DMS114 treated with DMSO at 0.1 percent for 48 hours (cell line): Measurements from ENCODE around the gene PKNOX2.

ENCODE experiments used
- DNase-seq: peaks from one replicate; lab custom pipeline; 2025; ENCODE audit not compliant: unreplicated experiment; lab: John Stamatoyannopoulos, UW

Gene PKNOX2

DNA sequence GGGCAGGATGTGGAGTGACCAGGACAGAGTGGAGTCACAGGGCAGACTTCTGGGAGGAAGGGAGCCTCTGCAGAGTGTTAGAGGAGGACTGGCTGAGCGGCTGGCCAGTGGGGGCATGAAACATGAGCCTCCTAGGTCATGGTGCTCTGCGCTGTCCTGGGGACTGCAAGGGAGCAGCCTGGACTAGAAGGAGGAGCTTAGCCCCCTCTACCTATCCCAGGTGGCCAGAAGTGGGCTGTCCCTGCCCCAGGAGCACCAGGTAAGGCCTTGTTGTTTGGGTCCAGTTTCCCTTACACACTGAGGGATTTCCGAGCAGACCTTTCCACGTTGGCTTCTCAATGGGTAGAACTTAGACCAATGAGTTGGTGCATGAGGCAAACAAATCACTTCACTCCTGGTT, 7.4 kb downstream of the PKNOX2 start:
- no peak for DNase-seq

DNA sequence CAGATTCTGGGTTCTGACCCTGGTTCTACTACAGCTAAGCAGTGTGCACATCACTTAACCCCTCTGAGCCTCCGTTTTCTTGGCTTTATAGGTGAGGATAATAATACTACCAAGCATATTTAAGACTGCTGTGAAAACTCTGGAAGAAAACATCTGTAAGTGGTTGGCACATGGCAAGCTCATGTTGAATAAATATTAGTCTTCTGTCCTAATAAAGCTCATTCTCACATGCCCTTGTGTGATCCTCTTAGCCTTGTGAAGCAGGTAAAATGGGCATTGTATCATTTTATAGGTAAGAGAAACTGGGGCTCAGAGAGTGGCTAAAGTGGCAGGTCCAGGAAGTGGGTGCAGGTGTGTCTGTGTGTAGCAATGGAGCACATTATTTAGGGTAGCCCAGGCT, 8.5 kb downstream of the PKNOX2 start:
- no peak for DNase-seq

GRCh38 chr11:125173556-125173955, 9.0 kb downstream of the PKNOX2 start:
- no peak for DNase-seq

DNA sequence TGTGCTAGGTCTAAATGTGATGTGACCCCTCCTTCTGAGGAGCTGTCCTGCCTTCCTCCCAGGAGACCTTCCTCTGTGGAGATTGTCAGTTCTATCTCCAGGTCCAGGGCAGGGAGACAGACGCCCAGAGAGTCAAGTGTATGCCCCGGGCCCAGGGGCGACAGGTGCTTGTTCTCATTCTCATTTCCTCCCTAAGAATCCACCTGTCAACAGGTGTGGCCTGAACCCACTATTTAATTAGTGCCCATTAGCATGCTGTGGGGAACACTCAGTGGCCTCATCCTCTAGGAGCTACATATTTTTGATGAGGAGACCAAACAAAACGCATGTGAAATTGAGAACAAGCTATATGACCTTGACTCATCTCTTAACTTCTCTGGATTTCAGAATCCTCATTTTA, 9.5 kb downstream of the PKNOX2 start:
- DNase-seq, result no peak

DNA sequence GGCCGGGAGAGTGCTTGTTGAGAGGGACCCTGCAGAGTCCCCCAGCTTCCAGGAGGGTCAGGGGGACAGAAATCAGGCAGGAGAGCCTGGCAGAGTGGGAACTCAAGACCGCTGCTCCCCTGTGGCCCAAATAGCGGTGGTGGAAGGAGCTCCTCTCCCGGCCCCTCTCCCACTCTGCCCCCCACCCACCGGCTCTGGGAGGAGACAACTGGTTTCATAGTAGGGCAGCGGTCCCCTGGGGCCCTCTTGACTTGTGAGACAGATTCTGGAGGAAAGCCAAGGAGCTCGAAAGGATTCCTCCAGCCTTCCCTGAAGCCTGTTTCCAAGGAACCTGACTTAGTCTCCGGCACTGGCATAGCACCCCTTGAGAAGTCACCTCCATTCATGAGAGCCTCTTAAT, 10.1 kb downstream of the PKNOX2 start:
- no peak for DNase-seq

- no peak for DNase-seq
These were observed 10.6 kb downstream of the PKNOX2 start for GRCh38 chr11:125175166-125175565.

- no peak for DNase-seq
These were observed 11.5 kb downstream of the PKNOX2 start for GRCh38 chr11:125175896-125176575.

GRCh38 chr11:125176866-125177265, 12.3 kb downstream of the PKNOX2 start:
- no peak for DNase-seq

DNA sequence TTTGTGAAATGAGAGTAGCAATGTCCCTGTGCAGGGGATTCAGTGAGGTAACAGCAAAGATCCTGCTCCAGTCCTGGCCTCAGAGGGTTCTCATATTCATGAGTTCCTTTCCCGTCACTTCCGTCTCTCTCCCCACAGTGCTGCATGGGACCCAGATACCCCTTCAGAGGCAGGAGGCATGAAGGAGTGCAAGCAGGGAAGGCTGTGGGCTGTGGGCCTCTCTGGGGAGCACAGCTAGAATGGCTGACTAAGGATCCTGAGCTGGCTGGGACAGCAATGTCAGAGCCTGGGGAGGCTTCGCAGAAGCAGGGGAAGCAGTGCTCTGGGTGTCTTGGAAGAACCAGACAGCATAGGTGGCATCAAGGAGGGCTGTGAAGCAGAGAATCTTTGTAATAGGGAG, 13.0 kb downstream of the PKNOX2 start:
- no peak for DNase-seq

DNA sequence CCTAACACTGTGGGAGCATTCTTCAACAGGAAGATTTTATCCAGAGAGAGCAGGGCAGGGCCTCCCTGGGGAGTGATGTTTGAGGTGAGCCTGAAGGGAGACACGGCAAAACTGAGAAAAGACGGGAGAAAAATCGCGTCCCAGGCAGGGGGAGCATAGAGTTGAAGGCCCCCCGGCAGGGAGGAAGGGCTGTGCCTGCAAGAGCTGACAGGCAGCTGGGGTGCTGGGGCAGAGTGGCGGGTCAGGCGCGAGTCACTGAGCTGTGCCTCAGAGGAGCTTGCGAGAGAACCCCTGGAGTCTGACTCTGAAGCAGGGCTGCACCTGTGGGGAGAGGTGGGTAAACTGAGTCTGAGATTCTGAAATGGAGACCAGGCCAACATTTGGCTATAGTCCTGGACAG, 14.8 kb downstream of the PKNOX2 start:
- DNase-seq, result no peak

GRCh38 chr11:125179895-125180294, 15.3 kb downstream of the PKNOX2 start:
- DNase-seq, result no peak

DNA sequence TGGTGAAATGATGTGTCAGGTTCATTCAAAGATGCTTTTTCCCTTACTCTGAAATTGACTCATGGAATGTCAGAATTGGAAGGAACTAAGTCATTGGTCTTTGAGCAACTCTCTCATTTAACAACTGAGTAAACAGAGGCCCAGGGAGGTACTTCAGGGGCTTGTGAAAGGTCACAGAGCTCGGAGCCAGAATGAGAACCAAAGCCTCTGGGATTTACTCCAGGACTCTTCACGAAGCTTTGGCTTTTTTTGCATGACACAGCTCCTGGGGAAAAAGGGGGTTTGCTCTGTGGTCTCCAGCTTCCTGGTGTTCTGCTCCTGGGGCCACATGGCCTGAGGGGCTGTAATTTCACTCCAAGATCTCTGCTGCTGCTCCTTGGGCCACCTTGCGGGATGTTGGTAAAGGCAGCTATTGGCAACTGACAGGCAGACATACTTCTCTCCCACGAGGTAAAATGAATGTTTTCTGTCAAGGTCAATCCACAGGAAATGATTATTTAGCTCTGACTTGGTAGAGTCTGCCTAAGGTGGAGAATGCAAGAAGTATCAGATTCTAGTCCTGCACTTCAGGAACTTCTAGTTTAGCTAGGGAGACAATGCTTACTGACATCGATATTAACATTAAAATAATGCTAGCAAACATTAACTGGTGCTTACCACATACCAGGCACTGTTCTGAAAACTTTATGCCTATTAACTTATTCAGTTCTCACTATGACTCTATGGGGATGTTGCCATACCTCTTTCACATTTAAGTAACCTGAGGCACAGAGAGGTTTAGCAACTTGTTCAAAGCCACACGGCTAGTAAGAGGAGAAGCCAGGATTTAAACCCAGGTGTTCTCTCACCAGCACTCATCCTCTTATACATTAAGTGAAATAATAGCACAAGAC, 16.1 kb downstream of the PKNOX2 start:
- no peak for DNase-seq

DNA sequence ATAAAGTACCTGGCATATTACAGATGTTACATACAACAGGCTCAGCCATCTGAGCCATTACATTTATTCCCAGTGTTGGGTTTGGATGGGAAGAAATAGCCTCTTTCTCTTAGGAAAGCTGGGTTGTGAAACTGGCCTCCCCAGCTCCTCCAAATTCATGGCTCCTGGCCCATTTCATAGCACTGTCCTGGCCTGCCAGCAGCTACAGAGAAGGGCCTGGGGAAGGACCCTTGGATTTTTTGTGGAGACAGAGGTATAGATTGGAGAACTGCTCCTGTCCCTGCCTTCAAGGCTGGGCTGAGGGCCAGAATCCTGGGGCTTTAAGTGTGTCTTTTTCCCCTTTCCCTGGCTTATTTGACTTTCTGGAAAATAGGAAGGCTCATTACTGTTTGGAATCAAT, 18.0 kb downstream of the PKNOX2 start:
- DNase-seq, result no peak

GRCh38 chr11:125183641-125184040, 19.1 kb downstream of the PKNOX2 start:
- DNase-seq, result no peak

GRCh38 chr11:125188021-125188420, 23.5 kb downstream of the PKNOX2 start:
- no peak for DNase-seq

- DNase-seq, result no peak
These were observed 26.0 kb downstream of the PKNOX2 start for GRCh38 chr11:125190566-125190965.

DNA sequence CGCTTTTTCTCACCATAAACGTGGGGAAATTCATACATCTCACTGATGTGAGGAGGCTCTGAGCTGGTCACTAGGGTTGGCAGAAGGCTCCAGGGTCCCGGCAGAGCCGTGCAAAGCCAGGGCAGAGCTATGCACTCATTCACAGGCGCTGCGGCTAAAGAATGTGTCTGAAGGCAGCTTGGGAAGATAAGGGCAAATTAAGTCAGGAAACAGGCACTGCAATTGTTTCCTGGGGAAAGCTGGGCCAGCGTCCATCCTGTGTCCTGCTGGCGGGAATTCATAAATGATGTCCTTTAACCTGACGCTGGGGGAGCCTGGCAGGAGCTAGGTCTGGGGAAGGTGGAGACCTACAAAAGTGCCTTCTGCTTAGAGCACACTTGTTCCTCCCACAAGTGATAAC, 27.6 kb downstream of the PKNOX2 start:
- DNase-seq, result no peak

GRCh38 chr11:125192717-125193415, 28.3 kb downstream of the PKNOX2 start:
- no peak for DNase-seq

GRCh38 chr11:125193416-125193726, 28.8 kb downstream of the PKNOX2 start:
- DNase-seq, result no peak

DNA sequence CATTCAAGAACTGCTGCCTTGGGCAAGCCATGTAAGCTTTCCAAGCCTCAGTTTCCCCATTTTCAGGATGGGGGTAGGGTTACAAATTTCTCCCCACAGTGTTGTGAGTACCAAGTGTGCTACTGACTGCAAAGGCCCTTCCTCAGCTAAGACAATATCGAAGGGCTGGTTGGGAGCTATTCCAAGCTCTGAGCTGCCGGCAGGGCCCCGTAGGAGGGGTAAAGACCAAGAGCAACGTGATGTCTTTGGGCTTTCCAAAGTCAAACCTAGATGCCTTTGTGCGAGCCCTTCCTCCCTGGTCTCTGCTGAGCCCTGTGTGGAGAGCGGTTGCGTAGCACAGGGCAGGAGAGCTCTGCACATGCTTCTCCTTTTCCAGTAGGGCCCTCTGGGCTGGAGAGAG, 29.3 kb downstream of the PKNOX2 start:
- no peak for DNase-seq

DNA sequence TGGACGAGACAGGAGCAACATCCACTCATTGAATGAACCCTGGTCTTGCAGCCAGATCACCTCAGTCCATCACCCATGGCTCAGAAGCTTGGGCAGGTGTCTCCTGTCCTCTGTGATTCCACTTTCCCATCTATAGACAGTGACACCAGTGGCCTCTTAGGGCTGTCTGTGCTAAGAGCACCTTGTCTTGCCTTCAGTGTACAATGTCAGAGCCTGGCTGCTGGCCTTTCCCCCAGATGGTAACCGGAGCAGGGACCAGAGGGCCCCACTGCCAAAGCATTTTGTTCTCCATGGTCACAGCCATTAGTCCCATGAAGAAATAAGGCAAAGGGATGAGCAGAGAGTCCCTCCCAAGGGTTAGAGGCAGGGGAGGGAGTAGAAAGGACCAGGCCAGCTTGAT, 35.4 kb downstream of the PKNOX2 start:
- no peak for DNase-seq

DNA sequence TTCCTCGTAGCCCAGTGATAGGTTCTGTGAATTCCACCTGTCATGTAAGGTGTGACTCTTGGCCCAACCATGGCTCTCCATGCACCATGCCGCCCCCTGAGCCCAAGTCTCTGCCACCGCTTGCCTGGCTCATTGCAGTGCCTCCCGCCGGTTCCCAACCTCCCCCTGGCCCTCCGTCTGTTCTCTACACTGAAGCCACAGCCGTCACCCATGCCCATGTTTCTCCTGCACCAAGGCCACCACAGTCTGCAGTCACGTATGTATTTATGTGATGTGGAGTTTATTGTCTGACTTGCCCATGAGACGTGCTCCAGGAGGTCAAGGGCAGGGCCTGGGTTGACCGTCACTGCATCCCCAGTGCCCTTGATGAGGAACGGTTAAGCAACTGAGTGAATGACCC, 35.9 kb downstream of the PKNOX2 start:
- DNase-seq, result no peak
